HG02943 (cell line): Measurements from ENCODE around the gene ZNF740.
"Not testable (repeated sequence)": the region's sequence is repeated elsewhere in the genome, so short reads cannot be mapped to it uniquely, and the experiment has no call there.

Source experiments
- ATAC-seq: cut with Tn5 transposase; IDR thresholded peaks from one replicate; pipeline ENCODE4 v1.9.1; 2021; ENCODE audit warnings: mild to moderate bottlenecking, low read depth, moderate library complexity; ENCODE audit not compliant: unreplicated experiment

Gene ZNF740

DNA sequence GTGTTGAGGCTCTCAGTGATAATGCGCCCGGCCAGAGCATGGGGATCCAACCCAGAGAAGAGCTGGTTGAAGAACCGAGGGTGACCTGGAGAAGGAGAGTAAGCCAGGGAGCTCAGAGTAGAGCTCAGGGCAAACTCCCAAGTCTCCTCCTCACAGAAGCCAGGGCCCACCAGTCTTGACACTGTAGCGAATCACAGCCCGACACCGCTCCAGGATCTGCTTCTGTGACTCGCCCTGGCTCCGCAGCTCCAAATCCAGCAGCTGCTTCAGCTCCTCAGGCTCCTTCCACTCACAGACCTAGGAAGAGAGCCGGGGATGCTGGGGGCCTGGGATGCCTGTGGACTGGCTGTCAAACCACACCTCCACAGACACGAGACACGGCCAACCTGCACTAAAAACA, 8.2 kb upstream of the ZNF740 start:
- ATAC-seq = no peak

DNA sequence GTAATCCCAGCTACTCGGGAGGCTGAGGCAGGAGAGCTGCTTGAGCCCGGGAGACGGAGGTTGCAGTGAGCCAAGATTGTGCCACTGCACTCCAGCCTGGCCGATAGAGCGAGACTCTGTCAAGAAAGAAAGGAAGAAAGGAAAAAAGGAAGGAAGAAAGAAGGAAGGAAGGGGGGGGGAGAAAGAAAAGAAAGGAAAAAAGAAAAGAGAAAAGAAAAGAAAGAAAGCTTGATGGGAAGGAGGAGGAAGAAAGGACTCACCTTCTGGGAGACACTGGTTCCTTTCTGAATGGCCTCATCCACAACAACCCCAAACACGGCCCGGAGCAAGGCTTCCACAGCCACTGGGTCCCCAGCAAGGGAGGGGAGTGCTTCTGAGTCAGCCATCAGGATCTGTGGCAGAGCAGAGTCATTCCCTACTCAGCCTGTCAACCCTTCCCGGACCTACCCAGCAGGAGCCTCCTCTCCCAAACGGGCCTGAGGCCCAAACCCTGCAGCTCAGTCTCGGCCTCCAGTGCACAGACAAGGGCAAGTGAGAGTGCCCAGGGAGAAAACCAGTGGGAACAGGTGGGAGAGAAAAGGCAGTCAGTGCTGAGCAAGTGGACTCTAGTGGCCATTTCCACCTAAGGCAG, 7.3 kb upstream of the ZNF740 start:
- no peak for ATAC-seq

DNA sequence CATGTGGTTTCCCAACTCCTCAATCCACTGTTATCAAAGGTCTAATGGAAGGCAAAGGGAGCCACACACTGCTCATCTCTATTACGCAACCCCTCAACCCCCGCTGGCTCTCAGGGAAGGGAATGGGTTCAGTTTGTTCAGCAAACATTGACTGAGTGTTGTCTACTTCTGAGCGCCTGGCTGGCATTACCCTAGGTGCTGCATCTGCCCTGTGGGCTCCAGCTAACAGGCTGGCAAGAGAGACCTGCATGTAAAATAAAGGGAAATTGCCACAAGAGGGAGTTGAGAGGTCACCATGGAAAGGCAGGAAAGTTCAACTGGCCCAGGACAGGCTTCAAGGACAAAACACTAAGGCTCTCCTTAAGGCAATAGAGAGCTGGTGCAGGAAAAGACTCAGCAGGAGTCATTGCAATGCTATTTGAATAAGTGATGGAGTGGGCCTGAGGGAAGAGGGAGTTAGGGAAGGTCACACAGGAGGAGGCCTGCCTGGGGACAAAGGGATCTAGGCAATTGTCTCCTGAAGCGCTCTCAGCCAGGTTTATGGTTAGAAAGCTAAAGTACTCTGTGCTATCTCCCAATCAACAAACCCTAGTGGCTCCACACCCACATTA, 5.5 kb upstream of the ZNF740 start:
- ATAC-seq = no peak

DNA sequence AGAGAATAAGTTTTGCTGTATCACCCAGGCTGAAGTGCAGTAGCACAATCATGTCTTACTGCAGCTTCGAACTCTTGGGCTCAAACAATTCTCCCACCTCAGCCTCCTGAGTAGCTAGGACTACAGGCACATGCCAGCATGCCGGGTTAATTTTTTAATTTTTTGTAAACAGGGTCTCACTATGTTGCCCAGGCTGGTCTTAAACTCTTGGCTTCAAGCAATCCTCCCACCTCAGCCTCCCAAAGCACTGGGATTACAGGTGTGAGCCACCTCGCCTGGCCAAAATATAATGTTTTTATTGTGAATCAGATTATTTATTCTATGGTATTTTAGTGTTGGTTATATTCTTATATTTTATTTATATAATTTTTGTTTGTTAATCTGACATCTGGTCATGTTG, 3.8 kb upstream of the ZNF740 start:
- no peak for ATAC-seq

DNA sequence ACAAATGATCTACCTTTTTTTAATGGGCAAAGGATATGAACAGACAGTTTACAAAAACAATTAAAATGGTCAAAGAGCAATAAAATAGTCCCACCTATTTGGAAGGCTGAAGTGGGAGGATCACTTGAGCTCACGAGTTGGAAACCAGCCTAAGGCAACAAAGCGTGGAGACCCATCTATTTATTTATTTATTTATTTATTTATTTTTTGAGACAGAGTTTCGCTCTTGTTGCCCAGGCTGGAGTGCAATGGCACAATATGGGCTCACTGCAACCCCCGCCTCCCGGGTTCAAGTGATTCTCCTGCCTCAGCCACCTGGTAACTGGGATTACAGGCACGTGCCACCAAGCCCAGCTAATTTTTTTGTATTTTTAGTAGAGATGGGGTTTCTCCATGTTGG, 3.1 kb upstream of the ZNF740 start:
- ATAC-seq = not testable (repeated sequence)

DNA sequence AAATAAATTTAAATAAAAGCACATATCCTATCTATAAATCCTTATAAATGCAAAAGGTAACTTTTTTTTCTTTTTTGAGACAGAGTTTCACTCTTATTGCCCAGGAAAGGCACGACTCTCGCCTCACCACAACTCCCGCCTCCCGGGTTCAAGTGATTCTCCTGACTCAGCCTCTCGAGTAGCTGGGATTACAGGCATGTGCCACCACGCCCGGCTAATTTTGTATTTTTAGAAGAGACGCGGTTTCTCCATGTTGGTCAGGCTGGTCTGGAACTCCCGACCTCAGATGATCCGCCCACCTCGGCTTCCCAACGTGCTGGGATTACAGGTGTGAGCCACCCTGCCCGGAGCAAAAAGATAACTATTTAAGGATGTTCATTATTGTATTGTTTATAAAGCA, 1.7 kb upstream of the ZNF740 start:
- ATAC-seq = not testable (repeated sequence)

DNA sequence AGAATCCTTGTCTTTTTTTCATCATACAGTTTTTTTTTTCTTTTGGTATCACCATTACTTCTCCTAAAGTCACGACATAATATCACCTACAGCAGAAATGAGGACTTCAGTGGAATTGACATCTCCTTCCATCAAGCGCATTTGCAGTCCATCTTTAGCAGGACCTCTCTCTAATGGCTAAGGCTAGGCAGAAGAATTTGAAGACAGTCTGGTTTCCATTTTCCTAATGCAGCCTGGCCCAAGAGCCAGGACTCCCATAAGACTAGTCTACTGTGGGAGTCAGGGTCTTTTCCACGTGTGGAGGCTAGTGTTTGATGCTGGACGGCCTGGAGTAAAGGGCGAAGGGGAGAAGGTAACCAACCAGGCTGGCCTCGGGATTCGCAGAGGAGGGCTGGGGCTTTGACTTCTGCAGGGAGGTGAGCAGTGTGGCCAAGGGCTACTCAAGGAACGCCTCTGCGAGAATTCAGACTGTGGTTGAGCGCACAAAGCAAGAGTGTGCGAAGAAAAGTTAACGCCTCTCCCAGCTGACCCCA, 769 bp upstream of the ZNF740 start:
- ATAC-seq = peak; percentile 16

DNA sequence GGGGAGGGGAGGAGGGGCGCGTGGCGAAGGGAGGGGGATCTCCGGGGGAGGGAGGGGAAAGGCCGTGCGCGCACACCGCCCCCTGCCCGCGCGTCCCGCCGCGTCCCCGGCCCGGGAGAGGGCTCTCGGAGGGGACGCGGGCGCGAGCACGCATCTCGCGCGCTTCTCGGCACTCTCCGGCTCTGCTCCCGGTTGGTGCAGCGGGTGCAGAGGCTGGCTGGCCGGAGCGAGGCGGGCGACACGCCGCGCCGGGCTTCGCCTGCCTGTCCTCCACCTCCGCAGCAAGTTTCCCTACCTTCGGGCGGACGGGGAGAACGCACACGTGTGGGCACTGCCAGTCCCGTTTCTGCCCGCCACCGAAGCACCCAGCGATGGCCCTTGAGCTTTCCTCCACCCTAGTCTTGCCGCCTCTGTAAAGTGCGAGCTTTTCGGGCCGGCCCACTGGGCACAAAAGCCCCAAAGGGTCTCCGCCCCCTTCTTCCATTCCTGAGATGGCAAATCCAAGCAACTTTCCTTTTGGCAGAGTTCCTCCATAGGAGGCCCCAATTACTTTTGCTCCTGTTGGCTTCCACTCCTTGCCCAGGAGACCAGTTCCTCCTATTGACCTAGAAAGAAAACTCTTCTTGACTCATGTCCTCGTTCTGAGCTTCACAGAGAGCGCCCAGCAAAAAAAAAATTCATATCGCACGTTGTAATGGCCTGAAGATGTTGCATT, 566 bp downstream of the ZNF740 start:
- peak; percentile 43 for ATAC-seq

DNA sequence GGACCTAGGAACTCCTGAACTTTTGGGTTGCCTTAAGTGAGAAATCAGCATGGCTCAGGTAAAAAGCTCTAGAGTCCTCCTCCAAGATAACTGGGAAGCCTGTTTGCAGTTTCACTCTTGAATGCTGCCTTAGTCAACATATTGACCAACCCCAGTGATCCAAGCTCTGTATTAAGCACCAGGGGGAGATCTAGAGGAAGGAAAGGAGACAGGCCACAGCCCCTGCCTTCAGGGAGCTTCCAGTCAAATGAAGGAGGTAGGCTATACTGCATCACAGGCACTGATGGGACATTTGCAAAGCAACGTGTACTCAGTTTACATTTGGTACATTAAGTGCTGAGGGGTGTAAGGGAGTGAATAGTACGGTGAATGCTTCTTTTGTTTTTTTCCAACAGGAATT, 1.4 kb downstream of the ZNF740 start:
- no peak for ATAC-seq

DNA sequence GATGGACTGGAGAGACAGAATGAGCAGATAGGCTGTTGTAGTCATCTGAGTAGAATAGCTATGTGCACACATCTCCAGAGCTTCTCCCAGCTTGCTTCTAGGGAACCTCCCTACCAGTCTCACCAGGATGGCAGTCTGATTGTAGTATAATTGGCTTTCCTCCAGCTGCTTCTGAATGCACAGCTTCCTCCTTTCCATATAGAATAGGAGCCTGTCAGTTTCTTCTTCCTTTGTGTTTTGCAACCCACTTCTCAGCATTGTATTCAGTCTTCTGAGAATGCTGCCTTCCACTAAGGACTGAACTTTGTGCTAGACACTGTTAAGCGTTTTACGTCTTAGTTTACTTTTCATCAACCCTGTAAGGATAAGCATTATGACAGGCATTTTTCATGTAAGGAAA, 2.4 kb downstream of the ZNF740 start:
- no peak for ATAC-seq

DNA sequence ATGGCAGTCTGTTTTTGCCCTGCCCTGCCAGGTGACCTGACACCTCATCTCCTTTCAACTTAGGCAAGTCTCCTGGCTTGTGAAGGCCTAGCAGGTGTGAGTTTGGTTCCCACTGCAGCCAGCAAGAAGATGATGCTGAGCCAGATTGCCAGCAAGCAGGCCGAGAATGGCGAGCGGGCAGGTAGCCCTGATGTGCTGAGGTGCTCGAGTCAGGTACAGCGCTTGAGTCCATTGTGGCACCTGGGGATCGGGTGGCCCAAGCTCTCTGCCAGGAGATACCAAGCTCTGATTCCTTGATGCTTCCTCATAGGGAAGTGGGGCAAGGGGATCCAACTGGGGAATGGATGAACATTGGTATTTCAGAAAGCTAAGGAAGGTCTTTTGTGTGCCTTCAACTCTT, 4.3 kb downstream of the ZNF740 start:
- ATAC-seq = no peak

DNA sequence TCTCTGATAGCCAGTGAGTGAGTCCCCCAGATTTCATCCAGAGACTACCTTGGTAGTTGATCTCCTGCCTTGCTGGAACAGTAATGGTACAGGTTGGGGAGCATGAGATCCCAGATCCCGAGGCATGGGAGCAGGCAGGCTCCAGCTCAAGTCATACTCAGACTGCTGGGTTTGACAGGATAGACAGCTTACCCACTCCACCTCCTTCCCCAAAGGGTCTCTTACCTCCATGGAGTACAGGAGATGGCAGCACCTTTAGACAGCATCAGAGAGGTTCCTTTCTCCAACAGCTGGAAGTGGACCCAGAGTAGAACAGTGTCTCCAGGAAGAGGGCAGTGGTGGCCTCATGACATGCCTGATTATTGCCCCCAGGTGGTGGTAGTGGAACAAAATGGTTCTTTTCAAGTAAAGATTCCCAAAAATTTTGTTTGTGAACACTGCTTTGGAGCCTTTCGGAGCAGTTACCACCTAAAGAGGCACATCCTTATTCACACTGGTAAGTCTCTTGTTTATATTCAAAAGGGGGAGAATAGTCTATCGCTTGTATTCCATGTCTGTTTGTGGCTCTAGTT, 5.1 kb downstream of the ZNF740 start:
- ATAC-seq = no peak

DNA sequence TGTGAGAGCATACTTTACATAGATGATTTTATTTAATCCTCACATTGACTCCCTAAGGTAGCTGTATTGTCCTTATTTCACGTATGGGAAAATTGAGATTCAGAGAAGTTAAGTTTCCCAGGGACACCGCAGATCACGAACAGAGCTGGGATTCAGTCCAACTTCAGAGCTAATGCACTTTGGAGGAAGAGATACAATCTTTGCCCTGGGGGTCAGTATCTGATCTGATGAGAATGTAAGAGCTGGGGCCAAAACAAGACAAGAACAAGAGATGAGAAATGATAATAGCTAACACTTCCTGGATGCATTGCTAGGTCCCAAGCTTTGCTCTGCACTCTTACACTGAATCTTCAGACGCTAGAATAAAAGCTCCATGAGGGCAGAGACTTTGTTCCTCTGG, 6.2 kb downstream of the ZNF740 start:
- ATAC-seq = no peak

DNA sequence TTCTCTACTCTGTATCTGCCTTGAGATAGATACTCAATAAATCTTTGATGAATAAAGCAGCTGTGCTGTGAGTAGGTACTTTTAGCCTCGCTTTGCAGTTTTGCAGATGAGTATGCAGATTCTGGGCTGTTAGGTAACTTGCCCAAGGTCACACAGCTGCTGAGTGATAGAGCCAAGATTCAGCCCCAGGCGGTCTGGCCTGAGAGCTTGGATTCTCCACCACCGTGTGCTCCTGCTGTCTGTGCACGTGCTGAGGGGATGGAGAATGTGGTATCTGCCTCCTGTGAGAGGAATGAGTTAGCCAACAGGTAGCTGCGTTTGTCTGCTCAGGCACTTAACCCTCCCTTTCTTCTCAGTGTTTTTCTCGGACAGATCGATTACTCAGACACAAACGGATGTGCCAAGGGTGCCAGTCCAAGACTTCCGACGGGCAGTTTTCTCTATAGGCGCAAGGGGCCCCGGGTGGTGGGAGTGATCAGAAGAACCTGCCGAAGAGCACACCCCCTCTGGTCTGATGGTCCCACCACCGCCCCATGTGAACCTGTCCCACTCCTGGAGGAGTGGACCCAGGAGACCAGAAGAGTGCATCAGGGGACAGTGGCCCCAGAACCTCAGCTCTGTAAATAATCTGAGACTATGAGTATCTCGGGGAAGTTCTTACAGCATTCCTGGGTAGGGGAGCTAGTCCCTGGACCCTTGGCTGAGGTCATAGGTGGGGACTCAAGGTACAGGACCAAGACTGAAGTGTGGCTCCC, 6.8 kb downstream of the ZNF740 start:
- no peak for ATAC-seq

DNA sequence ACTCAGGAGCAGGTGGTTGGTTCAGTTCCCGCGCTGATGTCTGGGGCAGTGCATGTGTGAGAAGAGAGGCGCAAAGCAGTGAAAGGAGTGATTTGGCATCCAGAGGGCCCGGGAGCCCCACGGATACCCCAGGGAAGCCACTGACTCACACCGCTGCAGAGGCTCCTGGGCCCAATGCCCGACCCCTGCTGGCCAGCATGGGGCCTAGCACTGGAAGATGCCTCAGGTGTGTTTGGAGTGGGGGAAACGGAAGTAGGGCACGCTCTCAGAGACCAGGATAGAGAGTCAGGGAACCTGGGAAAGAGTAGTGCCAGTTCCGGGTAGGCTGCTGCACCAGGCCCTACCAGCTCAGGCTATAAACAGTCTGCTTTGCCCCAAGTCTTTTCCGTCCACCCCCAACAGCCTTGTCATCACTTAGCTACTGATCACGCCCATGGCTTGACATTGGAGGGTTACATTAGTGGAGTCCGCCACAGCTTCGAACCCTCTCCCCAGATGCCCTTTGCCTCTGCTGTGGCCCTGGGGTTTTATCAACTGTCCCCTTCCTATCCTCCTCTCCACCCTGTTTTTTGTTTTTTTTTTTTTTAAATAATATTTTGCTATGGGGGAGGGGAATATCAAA, 9.7 kb downstream of the ZNF740 start:
- ATAC-seq = no peak

DNA sequence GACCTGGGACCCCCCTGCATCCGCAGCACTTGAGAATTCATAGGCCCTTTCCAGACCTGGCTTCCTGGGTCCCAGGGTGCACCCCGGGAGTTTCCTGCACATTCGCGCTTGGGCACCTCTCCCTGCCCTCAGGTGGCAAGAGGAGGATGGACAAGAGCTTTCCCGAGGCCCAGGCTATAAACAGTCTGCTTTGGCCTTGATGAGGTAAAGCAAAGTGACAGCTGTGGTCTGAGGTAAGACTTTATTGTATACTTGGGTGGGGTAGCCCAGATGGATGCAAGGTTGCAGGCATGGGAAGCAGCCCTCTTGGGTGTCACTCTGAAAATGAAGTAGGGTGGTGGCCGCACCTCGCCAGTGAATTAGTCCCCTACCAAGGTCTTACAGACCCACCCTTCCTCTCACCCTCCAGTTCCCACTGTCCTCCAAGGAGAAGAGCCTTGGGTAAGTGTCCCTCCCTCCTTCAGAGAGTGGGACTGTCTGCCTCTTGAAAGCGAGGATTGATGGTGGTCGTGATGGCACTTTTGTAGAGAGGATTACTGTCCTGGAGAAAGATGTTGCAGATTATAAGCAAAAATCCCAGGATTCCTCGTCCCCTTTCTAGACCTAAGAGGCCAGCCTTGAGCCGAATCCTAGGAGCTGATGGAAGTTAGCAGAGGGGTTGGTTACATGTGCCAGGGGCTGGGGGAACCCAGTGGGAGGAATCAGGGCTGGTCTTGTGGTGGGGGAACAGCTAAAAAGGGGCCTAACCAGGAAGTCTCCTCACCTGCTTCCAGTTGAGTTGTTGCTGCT, 10.8 kb downstream of the ZNF740 start:
- no peak for ATAC-seq

DNA sequence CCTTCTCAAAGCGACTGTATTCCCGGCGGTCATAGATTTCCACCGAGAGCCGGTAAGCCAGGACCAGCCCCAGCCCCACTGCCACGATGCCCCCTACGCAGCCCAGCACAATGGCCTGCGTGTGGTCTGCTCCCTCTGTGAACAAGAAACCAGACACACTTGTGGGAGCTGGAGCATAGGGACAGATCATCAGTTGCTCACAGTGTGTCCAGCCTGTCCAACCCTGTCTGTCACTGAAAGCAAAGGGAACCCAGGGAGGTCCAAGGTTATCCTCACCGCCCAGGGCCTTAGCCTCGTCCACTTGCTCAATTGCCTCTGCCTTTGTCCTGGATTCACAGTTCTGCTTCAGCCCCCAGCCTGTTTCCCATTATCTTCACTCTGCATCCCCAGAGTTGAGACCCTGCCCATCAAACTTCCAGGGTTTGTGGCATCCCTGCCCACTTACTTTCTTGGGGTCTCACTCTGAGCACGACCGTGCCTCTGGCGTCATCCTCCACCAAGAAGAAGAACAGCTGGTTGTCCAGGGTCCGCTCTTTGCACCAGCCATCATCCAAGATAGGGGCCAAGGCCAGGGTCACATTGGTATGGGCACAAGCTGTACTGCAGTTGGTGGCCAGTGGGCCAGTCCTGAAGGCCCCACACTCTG, 11.5 kb downstream of the ZNF740 start:
- no peak for ATAC-seq

DNA sequence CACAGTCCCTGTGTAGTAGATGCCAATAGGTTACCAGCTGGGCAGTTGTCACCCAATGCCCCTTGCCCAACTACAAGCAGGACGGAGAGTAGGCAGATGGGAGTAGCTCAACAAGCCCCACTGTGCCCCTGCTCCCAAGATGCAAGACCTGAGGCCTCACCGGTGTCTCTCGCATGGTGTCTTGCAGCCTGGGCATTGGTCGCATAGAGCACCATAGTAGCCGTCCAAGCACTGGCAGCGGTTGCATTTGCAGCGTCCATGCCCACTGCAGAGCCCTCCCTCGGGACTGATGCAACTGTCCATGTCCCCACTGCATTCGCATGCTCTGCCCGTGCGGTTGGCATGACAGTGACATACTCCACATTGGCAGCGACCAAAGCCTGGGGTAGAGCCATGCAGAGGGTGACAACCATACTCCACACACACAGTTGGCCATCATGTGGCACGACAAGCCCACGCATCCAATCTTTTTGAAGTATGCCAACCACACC, 12.1 kb downstream of the ZNF740 start:
- ATAC-seq = no peak

DNA sequence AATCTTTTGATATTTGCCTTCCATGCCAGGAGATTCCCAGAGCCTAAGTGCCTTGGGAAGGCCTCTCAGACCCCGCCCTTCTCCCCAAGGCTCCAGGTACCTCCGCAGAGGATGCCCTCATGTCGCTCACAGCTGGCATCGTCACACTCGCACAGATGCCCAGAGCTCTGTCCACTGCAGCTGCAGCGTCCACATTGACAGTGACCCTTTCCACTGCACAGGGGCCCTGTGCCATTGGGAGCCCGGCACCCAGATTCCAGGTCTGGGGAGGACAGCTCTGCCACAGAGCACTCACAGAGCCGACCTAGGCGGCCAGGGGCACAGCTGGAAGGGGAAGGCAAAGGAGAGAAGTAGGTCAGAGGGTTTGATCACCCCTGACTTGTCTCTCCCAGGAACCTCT, 12.5 kb downstream of the ZNF740 start:
- no peak for ATAC-seq
